GM21717 (cell line): ENCODE results near the gene STAT5A.

Experiments
- ATAC-seq: cut with Tn5 transposase; IDR thresholded peaks from one replicate; pipeline ENCODE4 v1.9.1; 2021; ENCODE audit warnings: mild to moderate bottlenecking, moderate library complexity; ENCODE audit not compliant: unreplicated experiment

The STAT5A gene

DNA sequence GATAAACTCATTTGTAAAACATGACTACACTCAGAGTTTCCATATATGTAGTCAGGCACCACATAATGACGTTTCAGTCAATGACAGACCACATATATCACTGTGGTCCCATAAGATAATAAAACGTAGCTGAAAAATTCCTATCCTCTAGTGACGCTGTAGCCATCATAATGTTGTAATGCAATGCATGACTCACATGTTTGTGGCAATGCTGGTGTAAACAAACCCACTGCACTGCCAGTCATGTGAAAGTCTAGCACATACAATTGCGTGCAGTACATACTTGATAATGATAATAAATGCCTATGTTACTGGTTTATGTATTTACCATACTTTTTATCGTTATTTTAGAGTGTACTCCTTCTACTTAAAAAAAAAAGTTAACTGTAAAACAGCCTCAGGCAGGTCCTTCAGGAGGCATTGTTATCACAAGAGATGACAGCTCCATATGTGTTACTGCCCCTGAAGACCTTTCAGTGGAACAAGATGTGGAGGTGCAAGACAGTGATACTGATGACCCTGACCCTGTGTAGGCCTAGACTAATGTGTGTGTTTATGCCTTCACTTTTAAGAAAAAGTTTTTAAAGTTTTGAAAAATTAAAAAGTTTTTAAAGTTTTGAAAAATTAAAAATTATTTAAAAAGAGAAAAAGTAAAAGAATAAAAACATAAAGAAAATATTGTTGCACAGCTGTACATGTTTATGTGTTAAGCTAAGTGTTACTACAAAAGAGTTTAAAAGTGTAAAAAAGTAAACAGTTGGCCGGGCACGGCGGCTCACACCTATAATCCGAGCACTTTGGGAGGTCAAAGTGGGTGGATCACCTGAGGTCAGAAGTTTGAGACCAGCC is 21.2 kb upstream of the STAT5A start:
- ATAC-seq, result no peak

DNA sequence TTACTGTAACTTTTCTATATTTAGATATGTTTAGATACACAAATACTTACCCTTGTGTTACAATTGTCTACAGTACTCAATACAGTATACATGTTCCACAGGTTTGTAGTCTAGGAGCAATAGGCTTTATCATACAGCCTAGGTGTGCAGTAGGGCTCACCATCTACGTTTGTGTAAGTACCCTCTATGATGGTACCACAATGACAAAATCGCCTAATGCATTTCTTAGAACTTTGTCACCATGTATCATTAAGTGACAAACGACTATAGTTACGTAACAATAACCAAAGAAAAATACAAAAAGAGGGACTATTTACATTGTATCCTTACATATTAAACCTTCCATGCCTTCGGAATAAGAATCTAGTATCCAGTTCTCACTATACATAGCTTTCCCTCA is 20.1 kb upstream of the STAT5A start:
- ATAC-seq, result no peak

- no peak for ATAC-seq
Measured at GRCh38 chr17:42270170-42270535, 18.1 kb upstream of the STAT5A start.

- ATAC-seq, result no peak
Measured at GRCh38 chr17:42270596-42270995, 17.7 kb upstream of the STAT5A start.

DNA sequence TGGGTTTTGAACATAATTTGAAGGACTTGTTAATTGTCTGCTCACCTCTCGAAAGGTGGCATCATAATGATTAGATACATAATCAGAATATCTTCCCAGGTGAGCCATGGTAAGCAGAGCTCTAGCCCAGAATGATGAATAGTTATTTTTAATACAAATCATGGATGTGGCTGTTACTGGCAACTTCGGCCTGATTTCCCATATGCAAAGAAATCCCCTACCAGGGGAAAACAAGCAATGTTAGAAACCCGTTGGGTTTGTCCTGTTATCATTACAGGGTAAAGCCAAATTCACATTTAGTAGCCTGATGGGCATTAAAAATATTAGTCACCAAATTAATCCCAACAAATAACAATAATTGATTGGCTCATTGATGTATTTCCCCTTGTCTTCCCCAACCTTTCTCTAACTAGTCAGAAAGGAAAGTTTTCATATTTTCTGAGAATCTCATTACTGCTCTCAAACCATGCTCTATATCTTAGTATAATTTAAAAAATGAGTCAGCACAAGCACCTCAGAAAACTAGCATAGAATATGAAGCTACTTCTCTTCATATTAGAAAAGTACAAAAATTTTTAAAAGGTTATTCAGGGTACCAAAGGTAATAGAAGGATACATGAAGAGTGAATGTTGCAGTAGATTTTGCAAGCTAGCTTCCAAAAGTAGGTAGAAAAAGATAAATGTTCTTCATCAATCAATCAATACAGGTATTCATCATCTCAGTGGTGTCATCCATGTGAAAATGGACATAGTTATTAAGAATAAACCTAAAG is 17.1 kb upstream of the STAT5A start:
- ATAC-seq, result no peak

- ATAC-seq, result no peak
Measured at GRCh38 chr17:42271779-42272035, 16.6 kb upstream of the STAT5A start.

- no peak for ATAC-seq
Measured at GRCh38 chr17:42272162-42272907, 16.0 kb upstream of the STAT5A start.

GRCh38 chr17:42273474-42274252 is 14.6 kb upstream of the STAT5A start:
- ATAC-seq, result no peak

- ATAC-seq, result no peak
Measured at GRCh38 chr17:42274253-42274542, 14.1 kb upstream of the STAT5A start.

- no peak for ATAC-seq
Measured at GRCh38 chr17:42274812-42275526, 13.3 kb upstream of the STAT5A start.

DNA sequence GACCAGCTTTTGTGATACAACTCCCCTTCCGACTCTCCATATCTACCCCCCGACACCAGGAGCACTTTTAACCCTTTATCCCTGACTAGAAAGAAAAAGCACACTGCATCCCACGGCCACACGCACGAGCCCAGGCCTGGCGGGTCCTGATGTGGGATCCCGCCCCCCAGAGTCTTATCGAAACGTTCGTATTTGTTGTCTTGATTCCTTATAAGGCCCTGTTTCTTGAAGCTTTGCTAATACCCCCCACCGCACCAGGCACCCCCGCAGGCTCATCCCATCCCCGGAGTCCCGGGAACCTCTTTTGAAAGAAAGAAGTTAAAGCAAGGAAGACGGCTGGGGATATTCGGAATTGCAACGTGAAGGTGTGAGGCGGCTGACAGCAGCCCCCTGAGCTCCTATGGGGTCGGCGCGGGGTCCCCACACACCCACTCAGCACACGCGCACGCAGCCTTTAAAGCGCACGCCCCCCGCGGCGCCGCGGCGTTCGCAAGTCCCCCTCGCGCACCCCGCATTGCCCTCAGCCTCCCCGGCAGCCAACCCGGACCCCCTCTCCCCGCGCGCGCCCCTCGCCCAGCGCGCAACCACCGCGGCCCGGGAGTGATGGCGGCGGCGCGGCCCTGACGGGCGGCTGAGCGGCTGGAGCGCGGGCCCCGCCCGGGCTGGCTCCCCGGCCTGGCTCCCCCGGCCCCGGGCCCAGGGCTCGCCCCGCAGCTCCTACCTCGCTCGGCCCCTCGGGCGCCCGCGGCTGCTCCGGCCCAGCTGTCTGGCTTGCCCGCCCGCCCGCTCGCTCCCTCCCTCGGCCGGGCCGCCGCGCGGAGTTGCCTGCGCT is 12.6 kb upstream of the STAT5A start:
- ATAC-seq, result no peak

- ATAC-seq, result no peak
Measured at GRCh38 chr17:42276359-42276608, 12.0 kb upstream of the STAT5A start, which contains the start of gene STAT5B. STAT5B (minus strand) TSS chr17:42276391; CDS start chr17:42232127, 44,264 bp downstream.

DNA sequence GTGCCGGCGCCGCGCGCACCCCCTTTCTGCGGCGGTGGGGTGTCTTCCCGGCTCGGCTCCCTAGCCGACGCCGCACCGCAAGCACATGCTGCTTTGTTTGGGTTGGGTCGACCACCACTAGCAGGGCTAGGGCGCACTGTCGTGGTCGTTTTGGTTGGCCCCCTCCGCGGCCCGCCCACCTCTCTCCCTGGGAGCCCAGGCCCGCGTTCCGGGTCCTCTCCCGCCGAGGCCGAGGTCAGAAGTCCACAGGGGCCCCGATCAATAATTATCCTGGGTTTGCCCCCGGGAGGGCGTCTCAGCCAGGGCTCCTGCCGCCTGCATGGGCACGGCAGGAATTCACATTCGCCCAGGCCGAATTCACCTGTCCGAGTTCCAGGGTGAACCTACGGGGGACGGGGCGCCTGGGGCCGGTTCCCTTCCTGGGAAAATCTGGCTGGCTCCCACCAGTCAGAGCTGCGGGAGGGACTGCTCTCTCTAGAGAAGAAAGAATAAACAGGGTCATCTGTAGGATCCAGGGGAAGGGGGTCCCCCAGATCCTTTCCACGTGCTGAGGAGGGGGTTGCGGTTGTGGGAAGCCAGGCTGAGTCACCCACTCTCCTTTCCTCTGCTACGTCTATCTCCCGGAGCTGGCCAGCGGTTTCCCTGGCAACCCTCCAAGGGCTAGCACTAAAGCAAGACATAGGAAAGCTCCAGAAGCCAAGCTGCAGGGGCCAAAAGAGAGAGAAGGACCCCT is 11.5 kb upstream of the STAT5A start:
- no peak for ATAC-seq

DNA sequence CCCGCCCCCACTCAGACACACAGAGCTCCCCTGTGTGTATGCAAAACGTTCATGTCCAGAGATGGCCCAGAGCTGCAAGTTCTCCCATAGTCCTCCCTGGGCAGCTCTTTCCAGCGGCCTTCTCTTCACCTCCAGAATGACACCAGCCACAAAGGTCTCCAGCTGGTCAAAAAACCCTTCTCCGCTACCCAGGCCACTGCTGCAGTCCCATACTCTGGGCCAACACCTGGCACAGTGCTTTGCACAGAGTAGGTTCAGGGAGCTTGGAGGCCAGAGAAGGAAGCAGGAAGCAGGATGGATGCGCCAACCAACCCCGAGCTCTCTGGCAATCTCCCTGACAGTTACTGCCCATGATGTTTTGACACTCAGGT is 11.0 kb upstream of the STAT5A start:
- ATAC-seq, result no peak

DNA sequence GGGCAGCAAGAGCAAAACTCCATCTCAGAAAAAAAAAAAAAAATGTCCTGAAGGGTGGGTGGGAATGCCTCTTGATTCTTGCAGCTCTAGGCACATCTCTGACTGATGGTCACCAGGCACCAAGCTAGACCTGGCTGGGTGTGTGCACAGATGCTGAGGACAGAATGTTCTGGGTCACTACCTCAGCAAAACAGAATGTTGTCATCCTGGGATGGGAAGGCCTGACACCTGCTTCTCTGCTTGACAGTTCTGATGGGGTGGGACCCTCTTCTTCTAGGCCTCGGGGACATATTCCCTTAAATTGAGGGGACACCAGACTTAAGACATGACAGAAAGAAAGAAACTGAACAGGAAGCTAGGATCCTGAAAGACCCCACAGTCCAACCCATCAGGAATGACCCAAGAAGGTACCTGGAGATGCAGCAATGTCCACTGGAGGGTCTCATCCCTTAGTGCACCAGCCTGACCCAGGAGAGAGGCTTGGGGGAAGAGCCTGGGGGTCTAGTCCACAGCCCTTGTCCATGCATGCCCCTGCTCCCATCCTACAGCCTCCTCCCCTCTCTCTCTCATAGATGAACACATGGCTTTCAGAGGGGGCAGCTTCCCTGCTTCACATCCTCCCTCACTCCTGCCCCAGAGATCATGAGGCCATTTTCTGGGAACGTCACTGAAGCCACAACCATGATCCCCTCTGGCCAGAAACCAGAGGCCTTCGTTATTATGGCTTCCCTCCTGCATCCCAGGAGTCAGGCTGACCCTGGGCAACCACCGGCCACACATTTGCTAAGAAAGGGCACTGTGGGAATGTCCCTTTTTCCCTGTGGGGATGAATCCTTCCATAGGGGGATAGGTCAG is 8.3 kb upstream of the STAT5A start:
- no peak for ATAC-seq

- ATAC-seq, result no peak
Measured at GRCh38 chr17:42281571-42282096, 6.7 kb upstream of the STAT5A start.

GRCh38 chr17:42282478-42283080 is 5.7 kb upstream of the STAT5A start:
- no peak for ATAC-seq
